Measurements from ENCODE around the gene CD300A. TPM values are rescaled to one million over a fixed set of nuclear protein-coding genes. Genes with fewer than 3 reads are reported as not detected.

The CD300A gene
- total and polyA plus RNA-seq, 4 donors: 2.2 to 11.5 (median 8.0) TPM

DNA sequence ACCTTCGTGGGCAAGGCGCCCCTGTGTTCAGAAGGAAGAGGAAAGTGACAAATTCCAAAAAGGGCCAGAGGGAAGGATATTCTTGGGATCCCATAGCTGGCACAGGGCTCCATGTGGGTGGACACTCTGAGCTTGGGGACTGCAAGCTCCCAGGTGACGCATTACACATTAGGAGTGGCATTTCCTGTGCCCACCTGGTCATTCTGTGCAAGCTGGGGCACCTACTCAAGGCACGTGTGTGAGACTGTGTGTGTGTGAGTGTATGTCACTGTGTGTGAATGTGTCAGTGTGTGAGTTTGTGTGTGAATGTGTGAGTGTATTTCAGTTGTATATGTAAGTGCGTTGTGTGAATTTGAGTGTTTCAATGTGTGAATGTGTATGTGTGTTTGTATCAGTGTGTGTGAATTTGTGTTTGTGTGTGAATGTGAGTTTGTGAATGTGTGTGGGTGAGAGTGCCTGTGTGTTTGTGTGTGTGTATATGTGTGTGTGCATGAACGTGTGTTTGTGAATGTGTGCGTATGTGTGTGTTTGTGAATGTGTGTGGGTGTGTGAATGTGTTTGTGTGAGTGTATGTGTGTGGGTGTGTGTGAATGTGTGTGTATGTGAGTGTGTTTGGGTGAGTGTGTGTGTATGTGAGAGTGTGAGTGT is 1.6 kb upstream of the CD300A start:
- H3K9me3 ChIP-seq (ENCODE audit: control insufficient read depth in 4 of 4, low read length in 3 of 4): no peaks in the 10 kb centered on the region
- DNase-seq (ENCODE audit: low spot score): no peak
- TF ChIP-seq ZBTB33 (IDR thresholded peaks at IDR 0.05) (no peak), ATF3 (IDR thresholded peaks at IDR 0.05) (no peak), YY1 (IDR thresholded peaks at IDR 0.05) (no peak), JUND (IDR thresholded peaks at IDR 0.05) (no peak), SP1 (IDR thresholded peaks at IDR 0.05) (no peak), FOXA2 (IDR thresholded peaks at IDR 0.05) (no peak), HNF4A (conservative IDR thresholded peaks at IDR 0.05) (no peak), RXRA (IDR thresholded peaks at IDR 0.05) (no peak), CTCF (IDR thresholded peaks at IDR 0.05; ENCODE audit: low read depth, low read length, missing input control) (no peak)
- TF ChIP-seq, protein P1, sequence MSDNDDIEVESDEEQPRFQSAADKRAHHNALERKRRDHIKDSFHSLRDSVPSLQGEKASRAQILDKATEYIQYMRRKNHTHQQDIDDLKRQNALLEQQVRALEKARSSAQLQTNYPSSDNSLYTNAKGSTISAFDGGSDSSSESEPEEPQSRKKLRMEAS (IDR thresholded peaks at IDR 0.05): no peak
- H3K9ac ChIP-seq (ENCODE audit: low read depth in 1 of 2, low read length in 2 of 2): no peak overlapping the region
- 92% methylated on average over 7 of the region's 7 CpGs for WGBS
- no peak overlapping the region for H3K27ac ChIP-seq (ENCODE audit: low read depth in 1 of 2, low read length in 2 of 2)
- peaks cover 0 to 2% (median 0%) of the 10 kb centered on the region in 4 donors for H3K4me1 ChIP-seq (ENCODE audit: control insufficient read depth in 4 of 4, insufficient read depth in 4 of 4, low read length in 3 of 4)
- H3K27me3 ChIP-seq (ENCODE audit: control insufficient read depth in 4 of 4, insufficient read depth in 4 of 4, low read length in 3 of 4): no peaks in the 10 kb centered on the region
- no peaks in the 10 kb centered on the region for H3K36me3 ChIP-seq (ENCODE audit: control insufficient read depth in 4 of 4, insufficient read depth in 3 of 4, low read depth in 1 of 4, low read length in 3 of 4)
- H3K4me3 ChIP-seq (ENCODE audit: low read depth in 1 of 3, low read length in 3 of 3): no peak overlapping the region

DNA sequence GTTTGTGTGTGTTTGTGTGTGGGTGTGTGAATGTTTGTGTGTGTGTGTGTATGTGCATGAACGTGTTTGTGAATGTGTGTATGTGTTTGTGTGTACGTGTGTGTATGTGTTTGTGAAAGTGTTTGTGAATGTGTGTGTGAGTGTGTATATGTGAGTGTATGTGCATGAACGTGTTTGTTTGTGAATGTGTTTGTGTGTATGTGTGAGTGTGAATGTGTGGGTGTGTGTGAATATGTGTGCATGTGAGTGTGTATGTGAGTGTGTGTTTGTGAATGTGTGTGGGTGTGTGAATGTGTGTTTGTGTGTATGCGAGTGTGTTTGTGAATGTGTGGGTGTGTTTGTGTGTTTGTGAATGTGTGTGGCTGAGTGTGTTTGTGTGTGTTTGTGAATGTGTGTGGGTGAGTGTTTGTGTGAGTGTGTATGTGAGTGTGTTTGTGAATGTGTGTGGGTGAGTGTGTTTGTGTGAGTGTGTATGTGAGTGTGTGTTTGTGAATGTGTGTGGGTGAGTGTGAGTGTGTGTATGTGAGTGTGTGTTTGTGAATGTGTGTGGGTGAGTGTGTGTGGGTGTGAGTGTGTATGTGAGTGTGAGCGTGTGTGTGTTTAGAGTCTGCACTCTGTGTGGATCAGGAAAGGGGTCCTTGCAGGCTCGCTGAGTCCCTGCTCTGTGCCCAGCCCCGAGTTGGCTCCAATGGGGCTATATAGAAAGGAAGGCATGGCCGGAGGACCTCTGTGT is 890 bp upstream of the CD300A start:
- peaks cover 0 to 2% (median 0%) of the 10 kb centered on the region in 4 donors for H3K4me1 ChIP-seq (ENCODE audit: control insufficient read depth in 4 of 4, insufficient read depth in 4 of 4, low read length in 3 of 4)
- no peak overlapping the region for H3K9ac ChIP-seq (ENCODE audit: low read depth in 1 of 2, low read length in 2 of 2)
- H3K27me3 ChIP-seq (ENCODE audit: control insufficient read depth in 4 of 4, insufficient read depth in 4 of 4, low read length in 3 of 4): no peaks in the 10 kb centered on the region
- no peaks in the 10 kb centered on the region for H3K9me3 ChIP-seq (ENCODE audit: control insufficient read depth in 4 of 4, low read length in 3 of 4)
- H3K36me3 ChIP-seq (ENCODE audit: control insufficient read depth in 4 of 4, insufficient read depth in 3 of 4, low read depth in 1 of 4, low read length in 3 of 4): no peaks in the 10 kb centered on the region
- no peak overlapping the region for H3K4me3 ChIP-seq (ENCODE audit: low read depth in 1 of 3, low read length in 3 of 3)
- H3K27ac ChIP-seq (ENCODE audit: low read depth in 1 of 2, low read length in 2 of 2): peak overlapping the region; percentile 56 to 80
- DNase-seq (ENCODE audit: low spot score): no peak
- TF ChIP-seq YY1 (IDR thresholded peaks at IDR 0.05): no peak
- TF ChIP-seq ZBTB33 (IDR thresholded peaks at IDR 0.05): no peak
- no peak for TF ChIP-seq CTCF (IDR thresholded peaks at IDR 0.05; ENCODE audit: low read depth, low read length, missing input control)
- TF ChIP-seq NR2F2 (IDR thresholded peaks at IDR 0.05): no peak
- no peak for TF ChIP-seq ATF3 (IDR thresholded peaks at IDR 0.05)
- no peak for TF ChIP-seq FOXA1 (IDR thresholded peaks at IDR 0.05)
- no peak for TF ChIP-seq HNF4A (conservative IDR thresholded peaks at IDR 0.05)
- TF ChIP-seq RAD21 (IDR thresholded peaks at IDR 0.05): no peak
- TF ChIP-seq EGR1 (IDR thresholded peaks at IDR 0.05; ENCODE audit: low read depth in 2 of 2): no peak
- TF ChIP-seq FOXA2 (IDR thresholded peaks at IDR 0.05): no peak
- TF ChIP-seq, protein P1 (IDR thresholded peaks at IDR 0.05): no peak
- TF ChIP-seq SP1 (IDR thresholded peaks at IDR 0.05): no peak
- no peak for TF ChIP-seq JUND (IDR thresholded peaks at IDR 0.05)
- no peak for TF ChIP-seq RXRA (IDR thresholded peaks at IDR 0.05)
- no peak for TF ChIP-seq TAF1 (conservative IDR thresholded peaks at IDR 0.05)
- no peak for TF ChIP-seq HNF4G (IDR thresholded peaks at IDR 0.05)
- no peak for TF ChIP-seq GABPA (IDR thresholded peaks at IDR 0.05 in 1 of 2, conservative IDR thresholded peaks at IDR 0.05 in 1 of 2)
- 88% methylated on average over 8 of the region's 8 CpGs for WGBS

Measured in liver (tissue), 9 donors.